SK-N-MC (cell line): ENCODE data around the gene PRKCZ.
A peak's percentile ranks its signal among the peaks of the same experiment; 100 is the strongest.

ENCODE experiments used
- DNase-seq: peaks from one replicate; pipeline ENCODE4 v3.0.0-alpha.2; 2011; ENCODE audit warnings: low read depth, low spot score
- H3K27ac ChIP-seq: fragments of 200-600 bp; sonication (generic); 2 replicates; pipeline ENCODE4 v1.5.1; 2016; ENCODE audit warnings: mixed run types
- H3K36me3 ChIP-seq: fragments of 200-600 bp; sonication (generic); 2 replicates; pipeline ENCODE4 v1.6.1; 2017; ENCODE audit warnings: antibody characterized with exemption, low read length, mixed read lengths; ENCODE audit not compliant: insufficient read depth
- H3K4me3 ChIP-seq: fragments of 200-600 bp; sonication (generic); 2 replicates; pipeline ENCODE4 v1.5.1; 2016
- H3K9ac ChIP-seq: fragments of 200-600 bp; sonication (generic); 2 replicates; pipeline ENCODE4 v1.8.0; 2017; ENCODE audit warnings: mixed run types, mixed read lengths; ENCODE audit not compliant: insufficient read length
- H3K9me3 ChIP-seq: fragments of 200-600 bp; sonication (generic); 2 replicates; pipeline ENCODE4 v1.6.1; 2017; ENCODE audit warnings: low read depth, mild to moderate bottlenecking, antibody characterized with exemption, low read length, moderate library complexity, mixed read lengths
- EZH2 ChIP-seq: fragments of 200-600 bp; sonication (generic); IDR thresholded peaks from one replicate; pipeline ENCODE4 v1.6.1; 2017; ENCODE audit warnings: antibody characterized with exemption
- FOXP2 ChIP-seq: optimal IDR thresholded peaks from 2 replicates; pipeline ENCODE3; 2011; ENCODE audit warnings: mild to moderate bottlenecking, moderate library complexity; ENCODE audit not compliant: insufficient read depth; ENCODE audit errors: extremely low read length, control extremely low read depth
- POLR2AphosphoS5 ChIP-seq: IDR thresholded peaks from 2 replicates; pipeline ENCODE4 v1.6.1; 2012; ENCODE audit warnings: mild to moderate bottlenecking, low read depth, low read length, borderline replicate concordance

PRKCZ gene

DNA sequence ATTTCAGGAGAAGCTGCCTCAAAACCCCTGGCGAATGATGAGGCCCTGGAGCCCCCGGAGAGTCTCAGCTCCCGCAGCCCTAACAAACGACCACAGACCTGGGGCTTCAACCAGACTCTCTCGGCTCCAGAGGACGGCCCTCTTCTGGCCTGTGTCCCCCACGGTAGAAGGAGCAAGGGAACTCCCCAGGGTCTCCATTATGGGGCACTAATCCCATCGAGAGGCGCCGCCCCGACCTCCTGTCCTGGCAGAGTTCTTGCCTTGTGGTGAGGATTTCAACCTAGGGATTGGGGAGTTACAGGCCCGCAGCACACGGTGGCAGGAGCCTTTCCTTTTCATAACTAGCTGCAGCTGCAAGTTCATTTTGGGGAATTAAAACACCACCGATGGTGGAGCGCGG is 138.1 kb downstream of the PRKCZ start:
- Histone ChIP-seq H3K9ac (no peak overlapping the region), H3K36me3 (no peaks in the 10 kb centered on the region), H3K9me3 (no peaks in the 10 kb centered on the region), H3K27ac (peak overlapping the region; percentile 19; the same call in 1 of the 2 replicates), H3K4me3 (no peak overlapping the region)
- no peak for DNase-seq
- TF ChIP-seq EZH2 (no peak), POLR2AphosphoS5 (no peak), FOXP2 (no peak)

- no peak for DNase-seq
- no peaks in the 10 kb centered on the region for H3K9me3 ChIP-seq
- no peak for TF ChIP-seq EZH2
- TF ChIP-seq POLR2AphosphoS5, result peak; percentile 88
- H3K27ac ChIP-seq, result peak overlapping the region; percentile 91
- H3K36me3 ChIP-seq, result no peaks in the 10 kb centered on the region
- H3K9ac ChIP-seq, result peak overlapping the region; percentile 74
- peak overlapping the region; percentile 90 for H3K4me3 ChIP-seq
Measured at GRCh38 chr1:2189459-2190425, 139.5 kb downstream of the PRKCZ start.

- no peak overlapping the region; the same call in 1 of the 2 replicates for H3K27ac ChIP-seq
- no peaks in the 10 kb centered on the region for H3K36me3 ChIP-seq
- DNase-seq, result no peak
- H3K9me3 ChIP-seq, result no peaks in the 10 kb centered on the region
- TF ChIP-seq FOXP2 (no peak), EZH2 (no peak), POLR2AphosphoS5 (no peak)
- H3K9ac ChIP-seq, result no peak overlapping the region
- peak overlapping the region; percentile 90 for H3K4me3 ChIP-seq
Measured at GRCh38 chr1:2190491-2190976, 140.3 kb downstream of the PRKCZ start.

- peak overlapping the region; percentile 74 for H3K4me3 ChIP-seq
- H3K9me3 ChIP-seq, result no peaks in the 10 kb centered on the region
- peak overlapping the region; percentile 86 for H3K27ac ChIP-seq
- no peak overlapping the region for H3K9ac ChIP-seq
- DNase-seq, result no peak
- TF ChIP-seq POLR2AphosphoS5 (no peak), EZH2 (no peak), FOXP2 (no peak)
- no peaks in the 10 kb centered on the region for H3K36me3 ChIP-seq
Measured at GRCh38 chr1:2192031-2192995, 142.1 kb downstream of the PRKCZ start.

DNA sequence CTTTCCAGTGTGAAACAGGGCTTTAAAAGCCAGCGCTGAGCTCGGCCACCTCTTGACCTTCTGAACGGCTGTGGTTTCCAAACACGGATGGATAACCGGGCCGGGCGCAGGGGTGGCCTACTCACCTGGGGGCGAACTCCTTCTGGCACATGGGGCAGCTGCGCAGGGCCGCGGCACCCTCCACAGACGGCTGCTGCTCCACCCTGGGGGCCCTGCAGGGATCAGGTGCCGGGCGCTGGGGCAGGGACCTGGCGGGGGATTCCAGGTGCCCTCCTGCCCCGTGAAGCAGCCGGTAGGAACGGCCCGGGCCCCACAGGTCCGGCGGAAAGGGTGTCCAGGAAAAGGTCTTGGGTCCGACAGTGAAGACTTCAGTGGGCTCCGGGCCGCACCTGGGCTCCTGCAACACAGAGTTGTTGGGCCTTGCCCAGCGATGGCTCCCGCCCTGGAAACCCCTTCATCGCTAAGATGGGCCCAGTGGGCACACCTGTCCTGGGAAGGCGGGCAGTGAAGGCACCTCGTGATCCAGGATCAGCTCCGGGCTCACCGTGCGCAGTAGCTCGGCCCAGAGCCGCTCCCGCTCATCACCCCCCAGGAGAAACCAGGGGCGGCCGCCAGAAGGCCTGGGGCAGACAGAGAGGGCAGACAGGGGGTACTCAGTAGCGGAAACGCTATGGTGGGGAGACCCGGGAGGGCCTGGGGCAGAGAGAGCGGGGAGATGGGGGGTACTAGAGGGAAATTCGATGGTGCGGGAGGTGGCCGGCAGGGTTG is 143.5 kb downstream of the PRKCZ start:
- no peak overlapping the region for H3K27ac ChIP-seq
- no peak for DNase-seq
- H3K9ac ChIP-seq, result peak overlapping the region; percentile 65
- no peaks in the 10 kb centered on the region for H3K36me3 ChIP-seq
- no peaks in the 10 kb centered on the region for H3K9me3 ChIP-seq
- TF ChIP-seq POLR2AphosphoS5, result no peak
- no peak for TF ChIP-seq EZH2
- no peak for TF ChIP-seq FOXP2
- H3K4me3 ChIP-seq, result peak overlapping the region; percentile 74

DNA sequence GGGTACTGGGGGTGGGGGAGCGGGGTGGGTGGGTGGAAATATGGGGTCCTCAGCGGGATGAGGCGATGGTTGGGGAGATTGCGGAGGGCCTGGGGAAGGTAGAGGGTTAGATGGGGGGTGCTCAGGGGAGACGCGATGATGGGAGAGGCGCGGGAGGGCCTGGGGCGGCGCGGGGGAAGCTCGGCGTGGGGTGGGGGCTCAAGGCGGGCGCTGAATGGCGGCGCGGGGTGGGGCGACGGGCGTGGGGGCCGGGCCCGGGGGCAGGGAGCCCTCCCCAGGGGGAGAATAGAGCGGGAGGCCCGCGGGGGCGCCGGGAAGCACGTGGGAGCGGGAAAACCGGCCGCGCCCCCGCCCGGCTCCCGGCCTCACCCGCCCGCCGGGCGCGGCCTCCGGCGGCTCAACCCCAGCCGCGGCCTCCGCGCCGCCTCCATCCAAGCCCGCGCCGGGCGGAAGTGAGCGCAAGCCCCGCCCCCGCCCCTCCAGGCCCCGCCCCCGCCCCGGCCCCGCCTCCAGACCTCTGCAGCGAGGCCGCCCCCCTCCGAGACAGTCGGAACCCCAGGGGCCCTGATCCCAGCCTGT is 144.2 kb downstream of the PRKCZ start, which contains the start of gene FAAP20:
Gene FAAP20, minus strand, starts transcription at position 454 of the 579 bp plus-strand sequence. Its CDS starts 23 bp downstream, at position 431.
- Histone ChIP-seq H3K9me3 (no peaks in the 10 kb centered on the region), H3K9ac (peak within 1 kb of the TSS; percentile 65), H3K27ac (peak within 1 kb of the TSS; percentile 75), H3K36me3 (no peaks in the 10 kb centered on the region), H3K4me3 (peak within 1 kb of the TSS; percentile 88)
- no peak for DNase-seq
- TF ChIP-seq EZH2, result no peak
- TF ChIP-seq FOXP2, result no peak
- TF ChIP-seq POLR2AphosphoS5, result no peak; the same call in 1 of the 2 replicates
